Measurements from ENCODE around the gene COL13A1.

DNA sequence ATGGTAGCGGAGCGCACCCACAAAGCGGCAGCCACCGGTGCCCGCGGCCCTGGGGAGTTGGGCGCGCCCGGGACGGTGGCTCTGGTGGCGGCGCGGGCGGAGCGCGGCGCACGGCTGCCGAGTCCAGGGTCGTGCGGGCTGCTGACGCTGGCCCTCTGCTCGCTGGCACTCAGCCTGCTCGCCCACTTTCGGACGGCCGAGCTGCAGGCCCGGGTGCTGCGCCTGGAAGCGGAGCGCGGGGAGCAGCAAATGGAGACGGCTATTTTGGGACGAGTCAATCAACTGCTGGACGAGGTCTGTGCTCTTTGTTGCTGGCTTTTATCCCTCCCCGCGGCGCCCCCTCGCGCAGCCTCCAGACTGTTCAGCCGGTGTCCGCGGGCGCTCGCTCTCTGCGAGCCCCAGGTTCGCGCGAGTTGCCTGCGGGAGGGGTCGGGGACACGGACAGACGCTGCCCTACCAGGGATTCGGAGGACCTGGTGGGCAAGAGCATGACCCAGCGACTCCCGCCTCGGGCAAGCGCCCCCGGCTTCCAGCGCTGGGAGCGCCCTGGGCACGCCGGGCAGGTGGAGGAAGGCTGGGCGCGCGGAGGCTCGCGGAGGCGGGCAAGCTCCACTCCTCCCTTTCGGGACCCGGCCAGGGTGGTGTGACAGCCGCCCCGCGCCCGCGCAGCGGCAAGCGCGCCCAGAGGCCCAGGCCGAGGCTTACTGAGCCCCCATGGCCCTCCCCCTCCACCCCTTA is 887 bp downstream of the COL13A1 start:
- TF ChIP-seq POLR2A (IDR thresholded peaks at IDR 0.05) (no peak), POLR2AphosphoS5 (IDR thresholded peaks at IDR 0.05) (no peak), EP300 (IDR thresholded peaks at IDR 0.05) (no peak)
- TF ChIP-seq, protein P1, sequence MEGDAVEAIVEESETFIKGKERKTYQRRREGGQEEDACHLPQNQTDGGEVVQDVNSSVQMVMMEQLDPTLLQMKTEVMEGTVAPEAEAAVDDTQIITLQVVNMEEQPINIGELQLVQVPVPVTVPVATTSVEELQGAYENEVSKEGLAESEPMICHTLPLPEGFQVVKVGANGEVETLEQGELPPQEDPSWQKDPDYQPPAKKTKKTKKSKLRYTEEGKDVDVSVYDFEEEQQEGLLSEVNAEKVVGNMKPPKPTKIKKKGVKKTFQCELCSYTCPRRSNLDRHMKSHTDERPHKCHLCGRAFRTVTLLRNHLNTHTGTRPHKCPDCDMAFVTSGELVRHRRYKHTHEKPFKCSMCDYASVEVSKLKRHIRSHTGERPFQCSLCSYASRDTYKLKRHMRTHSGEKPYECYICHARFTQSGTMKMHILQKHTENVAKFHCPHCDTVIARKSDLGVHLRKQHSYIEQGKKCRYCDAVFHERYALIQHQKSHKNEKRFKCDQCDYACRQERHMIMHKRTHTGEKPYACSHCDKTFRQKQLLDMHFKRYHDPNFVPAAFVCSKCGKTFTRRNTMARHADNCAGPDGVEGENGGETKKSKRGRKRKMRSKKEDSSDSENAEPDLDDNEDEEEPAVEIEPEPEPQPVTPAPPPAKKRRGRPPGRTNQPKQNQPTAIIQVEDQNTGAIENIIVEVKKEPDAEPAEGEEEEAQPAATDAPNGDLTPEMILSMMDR (IDR thresholded peaks at IDR 0.05): no peak
